Measurements from ENCODE around the gene SSUH2. TPM values are rescaled to one million over a fixed set of nuclear protein-coding genes. Genes with fewer than 3 reads are reported as not detected.

Gene SSUH2
- total and polyA plus RNA-seq, 4 donors: 0.17 to 2.1 (median 0.24) TPM

DNA sequence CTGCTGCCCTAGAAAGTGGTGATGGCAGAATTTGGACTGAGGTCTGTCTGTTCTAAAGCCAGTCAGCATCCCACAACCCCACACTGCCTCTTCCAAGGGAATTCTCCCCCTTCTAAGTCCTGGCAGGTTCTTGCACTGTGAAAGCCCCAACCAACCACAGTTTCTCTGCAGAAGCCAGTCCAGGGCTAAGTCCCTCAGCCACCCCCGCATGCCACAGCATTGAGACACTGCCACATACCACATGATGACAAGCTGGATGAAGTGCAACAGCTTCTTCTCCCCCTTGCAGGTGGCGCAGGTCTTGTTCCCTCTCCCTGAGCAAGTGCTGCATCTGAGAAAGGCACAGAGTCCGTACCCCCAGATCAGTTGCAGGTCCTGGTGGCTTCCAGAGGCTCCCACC, 18.6 kb downstream of the SSUH2 start:
- TF ChIP-seq FOXA2 (IDR thresholded peaks at IDR 0.05) (no peak), EGR1 (IDR thresholded peaks at IDR 0.05; ENCODE audit: low read depth in 2 of 2) (no peak), RAD21 (IDR thresholded peaks at IDR 0.05) (no peak)
- TF ChIP-seq, protein P1, sequence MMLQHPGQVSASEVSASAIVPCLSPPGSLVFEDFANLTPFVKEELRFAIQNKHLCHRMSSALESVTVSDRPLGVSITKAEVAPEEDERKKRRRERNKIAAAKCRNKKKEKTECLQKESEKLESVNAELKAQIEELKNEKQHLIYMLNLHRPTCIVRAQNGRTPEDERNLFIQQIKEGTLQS (IDR thresholded peaks at IDR 0.05): no peak
- whole genome bisulfite sequencing: 88% methylated on average over 3 of the region's 3 CpGs
- H3K36me3 ChIP-seq (ENCODE audit: control insufficient read depth in 4 of 4, insufficient read depth in 3 of 4, low read depth in 1 of 4, low read length in 3 of 4): no peaks in the 10 kb centered on the region

DNA sequence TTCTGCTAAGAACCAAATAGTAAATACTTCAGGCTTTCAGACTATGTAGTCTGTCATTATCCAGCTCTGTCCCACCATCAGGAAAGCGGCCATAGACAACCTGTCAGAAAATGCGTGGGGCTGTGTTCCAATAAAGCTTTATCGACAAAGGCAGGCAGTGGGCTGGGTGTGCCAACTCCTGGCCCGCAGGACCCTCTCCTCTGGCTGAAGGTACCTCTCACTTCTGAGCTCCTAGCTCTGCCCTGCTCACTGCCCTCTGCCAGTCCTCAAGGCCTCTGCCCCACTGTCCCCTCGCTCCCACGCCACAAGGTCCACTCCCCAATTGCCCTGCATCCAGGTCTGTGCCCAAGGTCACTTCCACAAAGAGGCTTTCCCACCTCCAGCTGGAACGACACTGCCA, 20.0 kb downstream of the SSUH2 start:
- H3K36me3 ChIP-seq (ENCODE audit: control insufficient read depth in 4 of 4, insufficient read depth in 3 of 4, low read depth in 1 of 4, low read length in 3 of 4): no peaks in the 10 kb centered on the region
- H3K4me3 ChIP-seq (ENCODE audit: low read depth in 1 of 3, low read length in 3 of 3): no peak overlapping the region
- H3K27ac ChIP-seq (ENCODE audit: low read depth in 1 of 2, low read length in 2 of 2): no peak overlapping the region
- no peak for DNase-seq (ENCODE audit: low spot score)
- no peak overlapping the region for H3K9ac ChIP-seq (ENCODE audit: low read depth in 1 of 2, low read length in 2 of 2)
- H3K4me1 ChIP-seq (ENCODE audit: control insufficient read depth in 4 of 4, insufficient read depth in 4 of 4, low read length in 3 of 4): no peaks in the 10 kb centered on the region
- H3K27me3 ChIP-seq (ENCODE audit: control insufficient read depth in 4 of 4, insufficient read depth in 4 of 4, low read length in 3 of 4): no peaks in the 10 kb centered on the region
- TF ChIP-seq, protein P2, sequence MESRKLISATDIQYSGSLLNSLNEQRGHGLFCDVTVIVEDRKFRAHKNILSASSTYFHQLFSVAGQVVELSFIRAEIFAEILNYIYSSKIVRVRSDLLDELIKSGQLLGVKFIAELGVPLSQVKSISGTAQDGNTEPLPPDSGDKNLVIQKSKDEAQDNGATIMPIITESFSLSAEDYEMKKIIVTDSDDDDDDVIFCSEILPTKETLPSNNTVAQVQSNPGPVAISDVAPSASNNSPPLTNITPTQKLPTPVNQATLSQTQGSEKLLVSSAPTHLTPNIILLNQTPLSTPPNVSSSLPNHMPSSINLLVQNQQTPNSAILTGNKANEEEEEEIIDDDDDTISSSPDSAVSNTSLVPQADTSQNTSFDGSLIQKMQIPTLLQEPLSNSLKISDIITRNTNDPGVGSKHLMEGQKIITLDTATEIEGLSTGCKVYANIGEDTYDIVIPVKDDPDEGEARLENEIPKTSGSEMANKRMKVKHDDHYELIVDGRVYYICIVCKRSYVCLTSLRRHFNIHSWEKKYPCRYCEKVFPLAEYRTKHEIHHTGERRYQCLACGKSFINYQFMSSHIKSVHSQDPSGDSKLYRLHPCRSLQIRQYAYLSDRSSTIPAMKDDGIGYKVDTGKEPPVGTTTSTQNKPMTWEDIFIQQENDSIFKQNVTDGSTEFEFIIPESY (IDR thresholded peaks at IDR 0.05): no peak
- TF ChIP-seq, protein P3, sequence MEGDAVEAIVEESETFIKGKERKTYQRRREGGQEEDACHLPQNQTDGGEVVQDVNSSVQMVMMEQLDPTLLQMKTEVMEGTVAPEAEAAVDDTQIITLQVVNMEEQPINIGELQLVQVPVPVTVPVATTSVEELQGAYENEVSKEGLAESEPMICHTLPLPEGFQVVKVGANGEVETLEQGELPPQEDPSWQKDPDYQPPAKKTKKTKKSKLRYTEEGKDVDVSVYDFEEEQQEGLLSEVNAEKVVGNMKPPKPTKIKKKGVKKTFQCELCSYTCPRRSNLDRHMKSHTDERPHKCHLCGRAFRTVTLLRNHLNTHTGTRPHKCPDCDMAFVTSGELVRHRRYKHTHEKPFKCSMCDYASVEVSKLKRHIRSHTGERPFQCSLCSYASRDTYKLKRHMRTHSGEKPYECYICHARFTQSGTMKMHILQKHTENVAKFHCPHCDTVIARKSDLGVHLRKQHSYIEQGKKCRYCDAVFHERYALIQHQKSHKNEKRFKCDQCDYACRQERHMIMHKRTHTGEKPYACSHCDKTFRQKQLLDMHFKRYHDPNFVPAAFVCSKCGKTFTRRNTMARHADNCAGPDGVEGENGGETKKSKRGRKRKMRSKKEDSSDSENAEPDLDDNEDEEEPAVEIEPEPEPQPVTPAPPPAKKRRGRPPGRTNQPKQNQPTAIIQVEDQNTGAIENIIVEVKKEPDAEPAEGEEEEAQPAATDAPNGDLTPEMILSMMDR (IDR thresholded peaks at IDR 0.05; ENCODE audit: low read depth, low read length, missing input control): no peak
- no peak for TF ChIP-seq SP1 (IDR thresholded peaks at IDR 0.05)
- 96% methylated on average over 7 of the region's 7 CpGs for WGBS
- no peaks in the 10 kb centered on the region for H3K9me3 ChIP-seq (ENCODE audit: control insufficient read depth in 4 of 4, low read length in 3 of 4)

More for the DNA sequence above, 18.6 kb downstream of the SSUH2 start:
- Histone ChIP-seq H3K27ac (ENCODE audit: low read depth in 1 of 2, low read length in 2 of 2) (no peak overlapping the region), H3K4me1 (ENCODE audit: control insufficient read depth in 4 of 4, insufficient read depth in 4 of 4, low read length in 3 of 4) (no peaks in the 10 kb centered on the region), H3K9ac (ENCODE audit: low read depth in 1 of 2, low read length in 2 of 2) (no peak overlapping the region), H3K27me3 (ENCODE audit: control insufficient read depth in 4 of 4, insufficient read depth in 4 of 4, low read length in 3 of 4) (no peaks in the 10 kb centered on the region), H3K4me3 (ENCODE audit: low read depth in 1 of 3, low read length in 3 of 3) (no peak overlapping the region), H3K9me3 (ENCODE audit: control insufficient read depth in 4 of 4, low read length in 3 of 4) (no peaks in the 10 kb centered on the region)
- DNase-seq (ENCODE audit: low spot score): no peak

DNA sequence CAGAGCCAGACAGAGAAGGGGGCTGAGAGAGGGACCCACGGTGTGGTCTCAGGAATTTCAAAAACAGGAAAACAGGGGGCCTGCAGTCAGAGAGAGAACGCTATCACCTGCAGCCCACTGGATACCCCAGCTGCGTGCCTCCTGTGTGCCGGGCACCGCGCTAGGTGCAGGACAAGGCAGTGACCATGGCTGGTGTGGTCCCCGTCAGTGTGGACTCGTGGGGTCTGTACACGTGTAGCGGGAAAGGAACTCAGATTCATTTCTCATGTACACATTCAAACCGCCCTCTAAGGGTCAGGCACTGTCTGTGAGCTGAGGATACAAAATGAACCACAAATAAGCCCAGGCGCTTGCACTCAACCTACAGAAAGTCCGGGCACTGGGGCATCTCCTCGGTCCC, 20.9 kb downstream of the SSUH2 start:
- Histone ChIP-seq H3K27me3 (ENCODE audit: control insufficient read depth in 4 of 4, insufficient read depth in 4 of 4, low read length in 3 of 4) (no peaks in the 10 kb centered on the region), H3K4me3 (ENCODE audit: low read depth in 1 of 3, low read length in 3 of 3) (no peak overlapping the region), H3K4me1 (ENCODE audit: control insufficient read depth in 4 of 4, insufficient read depth in 4 of 4, low read length in 3 of 4) (no peaks in the 10 kb centered on the region), H3K9me3 (ENCODE audit: control insufficient read depth in 4 of 4, low read length in 3 of 4) (no peaks in the 10 kb centered on the region), H3K27ac (ENCODE audit: low read depth in 1 of 2, low read length in 2 of 2) (no peak overlapping the region), H3K9ac (ENCODE audit: low read depth in 1 of 2, low read length in 2 of 2) (no peak overlapping the region), H3K36me3 (ENCODE audit: control insufficient read depth in 4 of 4, insufficient read depth in 3 of 4, low read depth in 1 of 4, low read length in 3 of 4) (no peaks in the 10 kb centered on the region)
- no peak for TF ChIP-seq RAD21 (IDR thresholded peaks at IDR 0.05)
- TF ChIP-seq, protein P3 (IDR thresholded peaks at IDR 0.05; ENCODE audit: low read depth, low read length, missing input control): no peak
- no peak for TF ChIP-seq FOXA1 (IDR thresholded peaks at IDR 0.05)
- TF ChIP-seq GABPA (IDR thresholded peaks at IDR 0.05 in 1 of 2, conservative IDR thresholded peaks at IDR 0.05 in 1 of 2): no peak
- no peak for TF ChIP-seq NR2F2 (IDR thresholded peaks at IDR 0.05)
- TF ChIP-seq, protein P4, sequence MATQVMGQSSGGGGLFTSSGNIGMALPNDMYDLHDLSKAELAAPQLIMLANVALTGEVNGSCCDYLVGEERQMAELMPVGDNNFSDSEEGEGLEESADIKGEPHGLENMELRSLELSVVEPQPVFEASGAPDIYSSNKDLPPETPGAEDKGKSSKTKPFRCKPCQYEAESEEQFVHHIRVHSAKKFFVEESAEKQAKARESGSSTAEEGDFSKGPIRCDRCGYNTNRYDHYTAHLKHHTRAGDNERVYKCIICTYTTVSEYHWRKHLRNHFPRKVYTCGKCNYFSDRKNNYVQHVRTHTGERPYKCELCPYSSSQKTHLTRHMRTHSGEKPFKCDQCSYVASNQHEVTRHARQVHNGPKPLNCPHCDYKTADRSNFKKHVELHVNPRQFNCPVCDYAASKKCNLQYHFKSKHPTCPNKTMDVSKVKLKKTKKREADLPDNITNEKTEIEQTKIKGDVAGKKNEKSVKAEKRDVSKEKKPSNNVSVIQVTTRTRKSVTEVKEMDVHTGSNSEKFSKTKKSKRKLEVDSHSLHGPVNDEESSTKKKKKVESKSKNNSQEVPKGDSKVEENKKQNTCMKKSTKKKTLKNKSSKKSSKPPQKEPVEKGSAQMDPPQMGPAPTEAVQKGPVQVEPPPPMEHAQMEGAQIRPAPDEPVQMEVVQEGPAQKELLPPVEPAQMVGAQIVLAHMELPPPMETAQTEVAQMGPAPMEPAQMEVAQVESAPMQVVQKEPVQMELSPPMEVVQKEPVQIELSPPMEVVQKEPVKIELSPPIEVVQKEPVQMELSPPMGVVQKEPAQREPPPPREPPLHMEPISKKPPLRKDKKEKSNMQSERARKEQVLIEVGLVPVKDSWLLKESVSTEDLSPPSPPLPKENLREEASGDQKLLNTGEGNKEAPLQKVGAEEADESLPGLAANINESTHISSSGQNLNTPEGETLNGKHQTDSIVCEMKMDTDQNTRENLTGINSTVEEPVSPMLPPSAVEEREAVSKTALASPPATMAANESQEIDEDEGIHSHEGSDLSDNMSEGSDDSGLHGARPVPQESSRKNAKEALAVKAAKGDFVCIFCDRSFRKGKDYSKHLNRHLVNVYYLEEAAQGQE (IDR thresholded peaks at IDR 0.05): no peak
- TF ChIP-seq HNF4G (IDR thresholded peaks at IDR 0.05): no peak
- TF ChIP-seq, protein P2 (IDR thresholded peaks at IDR 0.05): no peak
- no peak for TF ChIP-seq JUND (IDR thresholded peaks at IDR 0.05)
- TF ChIP-seq, protein P1 (IDR thresholded peaks at IDR 0.05): no peak
- WGBS: 85% methylated on average over 14 of the region's 14 CpGs
- no peak for DNase-seq (ENCODE audit: low spot score)
